HCT116 (cell line): ENCODE results near the gene KIAA1671. TPM values are rescaled to one million over a fixed set of nuclear protein-coding genes. Genes with fewer than 3 reads are reported as not detected.
A peak's percentile ranks its signal among the peaks of the same experiment; 100 is the strongest.

Experiments used
- ATAC-seq: fragments of 200-7000 bp; cut with Tn5 transposase; 2 replicates; pipeline ENCODE4 v1.9.1; 2020; ENCODE audit warnings: mild to moderate bottlenecking, moderate library complexity
- BruUV-seq: library from RNA; stranded (reverse); fragments of 400-500 nt; replicated peaks from 2 replicates; lab custom pipeline; 2021; lab: Mats Ljungman, UMichigan
- CTCF ChIA-PET: fragments of 300-600 bp; sonication (Branson Sonifier 250); formaldehyde crosslinking; loops from one replicate; lab custom pipeline; 2021; ENCODE audit warnings: antibody characterized with exemption; lab: Charles Lee
- POLR2A ChIA-PET: fragments of 300-600, 350-600 bp; sonication (Branson Sonifier 250); formaldehyde crosslinking; loops from one replicate; lab custom pipeline; 2021; ENCODE audit warnings: antibody characterized with exemption; lab: Charles Lee
- RAD21 ChIA-PET, 2 experiments: fragments of 300-600 bp; sonication (Branson Sonifier 250); formaldehyde crosslinking; loops; one replicate each; lab custom pipeline; 2023; ENCODE audit warnings: low total read pairs in 2 of 2; ENCODE audit not compliant: uncharacterized antibody in 2 of 2, unreplicated experiment in 2 of 2, low non-redundant PET in 1 of 2; lab: Charles Lee
- DNase-seq: peaks from one replicate; pipeline ENCODE4 v3.0.0-alpha.2; 2010; ENCODE audit warnings: low read depth, low spot score
- H2AFZ ChIP-seq: fragments of 200-600 bp; shearing (Covaris generic), sonication (generic); 2 replicates; pipeline ENCODE4 v1.6.1; 2017; ENCODE audit warnings: low read depth, mixed run types, mixed read lengths, antibody characterized with exemption, low read length; ENCODE audit not compliant: poor library complexity, severe bottlenecking
- H3K27ac ChIP-seq: 2 replicates; pipeline ENCODE4 v1.5.1; 2012; ENCODE audit warnings: low read depth, low read length
- H3K27me3 ChIP-seq: fragments of 200-600 bp; sonication (generic); 2 replicates; pipeline ENCODE4 v1.6.1; 2016; ENCODE audit warnings: mixed run types, low read length, mixed read lengths; ENCODE audit not compliant: insufficient read depth
- H3K36me3 ChIP-seq, 2 experiments: fragments of 200-500 bp in 1 of 2; fragments of 200-600 bp in 1 of 2; sonication (Bioruptor generic) in 1 of 2; sonication (generic) in 1 of 2; 2 replicates each; pipeline versions ENCODE4 v1.5.1 to v1.6.1; 2014 to 2016; ENCODE audit warnings: low read length in 2 of 2, inconsistent platforms in 1 of 2, mixed read lengths in 1 of 2, mixed run types in 1 of 2; ENCODE audit not compliant: insufficient read depth in 2 of 2, control insufficient read depth in 1 of 2
- H3K4me1 ChIP-seq, 2 experiments: fragments of 200-600 bp in 1 of 2; sonication (generic) in 1 of 2; 2 replicates each; pipeline versions ENCODE4 v1.5.1 to v1.6.1; 2012 to 2017; ENCODE audit warnings: low read length in 2 of 2, inconsistent platforms in 1 of 2, mild to moderate bottlenecking in 1 of 2, mixed read lengths in 1 of 2, mixed run types in 1 of 2, moderate library complexity in 1 of 2; ENCODE audit not compliant: insufficient read depth in 2 of 2, control insufficient read depth in 1 of 2
- H3K4me2 ChIP-seq: fragments of 200-600 bp; sonication (generic); 2 replicates; pipeline ENCODE4 v1.6.1; 2017; ENCODE audit warnings: mixed run types, low read length, mixed read lengths
- H3K4me3 ChIP-seq, 2 experiments: fragments of 200-600 bp in 1 of 2; sonication (generic) in 1 of 2; replicated peaks in 1 of 2; 2 replicates each; pipeline ENCODE4 v1.5.1; 2011 to 2016; ENCODE audit warnings: low read length in 2 of 2, control low read depth in 1 of 2, low read depth in 1 of 2, mild to moderate bottlenecking in 1 of 2, mixed read lengths in 1 of 2, mixed run types in 1 of 2
- H3K79me2 ChIP-seq: fragments of 200-600 bp; sonication (generic); 2 replicates; pipeline ENCODE4 v1.6.1; 2017; ENCODE audit warnings: mild to moderate bottlenecking, mixed run types, low read length, moderate library complexity, mixed read lengths; ENCODE audit not compliant: insufficient read depth
- H3K9ac ChIP-seq: fragments of 200-600 bp; sonication (generic); 2 replicates; pipeline ENCODE4 v1.6.1; 2016; ENCODE audit warnings: low read length, mixed read lengths
- H3K9me2 ChIP-seq: fragments of 200-600 bp; sonication (generic), shearing (Covaris generic); 2 replicates; pipeline ENCODE4 v1.6.1; 2017; ENCODE audit warnings: mixed run types, mild to moderate bottlenecking, moderate library complexity; ENCODE audit not compliant: insufficient read depth
- H3K9me3 ChIP-seq, 2 experiments: fragments of 200-500 bp in 1 of 2; fragments of 200-600 bp in 1 of 2; sonication (Bioruptor generic) in 1 of 2; sonication (generic) in 1 of 2; 2 replicates each; pipeline ENCODE4 v1.6.1; 2014 to 2017; ENCODE audit warnings: low read length in 2 of 2, mixed read lengths in 2 of 2, inconsistent platforms in 1 of 2, low read depth in 1 of 2, mild to moderate bottlenecking in 1 of 2, mixed run types in 1 of 2, moderate library complexity in 1 of 2; ENCODE audit not compliant: control insufficient read depth in 1 of 2, insufficient read depth in 1 of 2
- H4K20me1 ChIP-seq: fragments of 200-600 bp; sonication (generic), shearing (Covaris generic); 2 replicates; pipeline ENCODE4 v1.6.1; 2017; ENCODE audit warnings: mixed run types, mild to moderate bottlenecking, moderate library complexity; ENCODE audit not compliant: insufficient read depth
- CBX3 ChIP-seq: IDR thresholded peaks from 2 replicates; pipeline ENCODE4 v1.6.1; 2012; ENCODE audit warnings: low read depth
- CEBPB ChIP-seq: IDR thresholded peaks from 2 replicates; pipeline ENCODE4 v1.6.1; 2012; ENCODE audit warnings: low read depth
- EGR1 ChIP-seq: IDR thresholded peaks from 2 replicates; pipeline ENCODE4 v1.6.1; 2012; ENCODE audit warnings: low read depth
- ELF1 ChIP-seq: IDR thresholded peaks from 2 replicates; pipeline ENCODE4 v1.6.1; 2012; ENCODE audit warnings: low read depth, borderline replicate concordance
- EZH2 ChIP-seq: fragments of 200-600 bp; sonication (generic); IDR thresholded peaks from 2 replicates; pipeline ENCODE4 v1.6.1; 2017; ENCODE audit warnings: antibody characterized with exemption, mixed run types
- EZH2phosphoT487 ChIP-seq: fragments of 200-600 bp; IDR thresholded peaks from 2 replicates; pipeline ENCODE4 v1.6.1; 2018; ENCODE audit warnings: antibody characterized with exemption, borderline replicate concordance
- FOSL1 ChIP-seq: IDR thresholded peaks from 2 replicates; pipeline ENCODE4 v1.6.1; 2012; ENCODE audit warnings: low read depth
- JUND ChIP-seq: IDR thresholded peaks from 2 replicates; pipeline ENCODE4 v1.6.1; 2012
- POLR2AphosphoS5 ChIP-seq: IDR thresholded peaks from 2 replicates; pipeline ENCODE4 v1.6.1; 2011; ENCODE audit warnings: mild to moderate bottlenecking, low read depth, low read length, moderate library complexity
- RAD21 ChIP-seq: IDR thresholded peaks from 2 replicates; pipeline ENCODE4 v1.6.1; 2012; ENCODE audit warnings: low read depth, mild to moderate bottlenecking
- SP1 ChIP-seq: IDR thresholded peaks from 2 replicates; pipeline ENCODE4 v1.6.1; 2012; ENCODE audit warnings: low read depth
- SRF ChIP-seq: IDR thresholded peaks from 2 replicates; pipeline ENCODE4 v1.6.1; 2012; ENCODE audit warnings: low read depth
- TCF7L2 ChIP-seq: IDR thresholded peaks from 2 replicates; pipeline ENCODE4 v1.7.0; 2011; ENCODE audit warnings: borderline replicate concordance, inconsistent platforms; ENCODE audit not compliant: insufficient read depth, insufficient read length; ENCODE audit errors: extremely low read depth
- ZFX ChIP-seq: fragments of 450-650 bp; IDR thresholded peaks from 2 replicates; pipeline ENCODE4 v1.6.1; 2017
- ZNF274 ChIP-seq: fragments of 200-500 bp; sonication (Bioruptor generic); IDR thresholded peaks from 2 replicates; pipeline ENCODE4 v1.6.1; 2014; ENCODE audit warnings: mild to moderate bottlenecking, low read depth, low read length, inconsistent platforms
- intact Hi-C: fragments of 100-400 bp; cut with micrococcal nuclease; formaldehyde crosslinking; loops from 2 replicates; pipeline ENCODE4 v1.10.0; 2022
- total RNA-seq: library from RNA; stranded (reverse); gene quantifications from one replicate; pipeline ENCODE4 v1.2.1, GENCODE V29; 2021; ENCODE audit not compliant: unreplicated experiment
- TF ChIP-seq, protein P1 (sequence below): IDR thresholded peaks from 2 replicates; pipeline ENCODE4 v1.6.1; 2012; ENCODE audit warnings: low read depth
- TF ChIP-seq, protein P2 (sequence below): IDR thresholded peaks from 2 replicates; pipeline ENCODE4 v1.6.1; 2011; ENCODE audit warnings: mild to moderate bottlenecking, low read length, moderate library complexity; ENCODE audit not compliant: insufficient replicate concordance; ENCODE audit errors: extremely low read depth
- TF ChIP-seq, protein P3 (sequence below), 3 experiments: fragments of 200-600 bp in 1 of 3; sonication (generic) in 1 of 3; IDR thresholded peaks in 2 of 3; conservative IDR thresholded peaks in 1 of 3; 2 replicates each; pipeline ENCODE4 v1.5.1; 2012 to 2017; ENCODE audit warnings: low read depth in 2 of 3, low read length in 2 of 3, antibody characterized with exemption in 1 of 3, borderline replicate concordance in 1 of 3, control low read depth in 1 of 3, mild to moderate bottlenecking in 1 of 3, mixed read lengths in 1 of 3, mixed run types in 1 of 3, moderate library complexity in 1 of 3; ENCODE audit not compliant: insufficient read depth in 1 of 3
- TF ChIP-seq, protein P4 (sequence below): IDR thresholded peaks from 2 replicates; pipeline ENCODE4 v1.6.1; 2012

The KIAA1671 gene
- total RNA-seq, 1 experiment from 2014 or later = 36.8 TPM

DNA sequence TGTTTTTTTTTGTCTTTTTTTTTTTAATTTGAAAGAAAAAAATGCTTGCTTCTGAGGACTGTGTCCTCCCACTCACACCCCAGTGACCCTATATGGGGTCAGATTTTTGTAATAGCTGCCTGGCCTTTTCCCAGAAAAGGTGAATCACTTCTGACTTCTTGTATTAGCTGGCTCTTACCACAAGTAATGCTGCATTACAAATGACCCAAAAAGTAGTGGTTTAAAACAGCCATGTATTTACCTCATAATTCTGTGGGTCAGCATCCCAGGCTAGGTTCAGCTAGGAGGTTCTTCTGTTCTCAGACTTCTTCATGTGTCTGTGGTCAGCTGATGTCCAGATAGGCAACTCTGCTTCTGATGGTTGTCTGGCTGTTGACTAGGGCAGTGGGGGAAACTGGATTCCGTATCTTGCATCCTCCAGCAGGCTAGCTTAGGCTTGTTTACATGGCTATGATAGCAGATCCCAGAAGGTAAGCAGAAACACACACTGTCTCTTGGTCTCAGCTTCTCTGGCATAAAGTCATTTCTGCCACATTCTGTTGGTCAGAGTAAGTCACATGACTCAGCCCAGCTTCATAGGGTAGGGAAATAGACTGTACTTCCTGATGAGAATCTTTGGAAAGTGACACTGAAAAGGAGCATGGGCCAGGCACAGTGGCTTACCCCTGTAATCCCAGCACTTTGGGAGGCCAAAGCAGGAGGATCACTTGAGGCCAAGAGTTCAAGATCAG lies 25.5 kb upstream of the KIAA1671 start:
- POLR2A ChIA-PET = no interaction called here
- H3K9me3 ChIP-seq = no peaks in the 10 kb centered on the region
- peak overlapping the region; percentile 88 for H2AFZ ChIP-seq
- H3K79me2 ChIP-seq = no peaks in the 10 kb centered on the region
- no peaks in the 10 kb centered on the region for H4K20me1 ChIP-seq
- BruUV-seq = no TSS peak
- intact Hi-C loops = no loop called here
- peak; percentile 78 for ATAC-seq
- RAD21 ChIA-PET = interaction anchor here in 1 of 2 experiments (1.4 kb wide), 1 partner anchor 10 kb away, joined by 3 read pairs; no protein-coding TSS in a partner anchor
- peaks cover 7 to 11% of the 10 kb centered on the region in 2 experiments for H3K4me1 ChIP-seq
- peaks cover 17% of the 10 kb centered on the region for H3K27me3 ChIP-seq
- H3K9ac ChIP-seq = no peak overlapping the region
- peak overlapping the region; percentile 49 for H3K4me2 ChIP-seq
- no peak overlapping the region for H3K27ac ChIP-seq
- no peak for DNase-seq
- CTCF ChIA-PET = interaction anchor here (0.8 to 1.9 kb wide), 3 partner anchors 11 to 158 kb away, joined by 3 to 11 read pairs (median 5); no protein-coding TSS in a partner anchor
- H3K36me3 ChIP-seq = no peaks in the 10 kb centered on the region
- no peaks in the 10 kb centered on the region for H3K9me2 ChIP-seq
- H3K4me3 ChIP-seq = no peak overlapping the region
- TF ChIP-seq CBX3 = no peak
- TF ChIP-seq, protein P1, sequence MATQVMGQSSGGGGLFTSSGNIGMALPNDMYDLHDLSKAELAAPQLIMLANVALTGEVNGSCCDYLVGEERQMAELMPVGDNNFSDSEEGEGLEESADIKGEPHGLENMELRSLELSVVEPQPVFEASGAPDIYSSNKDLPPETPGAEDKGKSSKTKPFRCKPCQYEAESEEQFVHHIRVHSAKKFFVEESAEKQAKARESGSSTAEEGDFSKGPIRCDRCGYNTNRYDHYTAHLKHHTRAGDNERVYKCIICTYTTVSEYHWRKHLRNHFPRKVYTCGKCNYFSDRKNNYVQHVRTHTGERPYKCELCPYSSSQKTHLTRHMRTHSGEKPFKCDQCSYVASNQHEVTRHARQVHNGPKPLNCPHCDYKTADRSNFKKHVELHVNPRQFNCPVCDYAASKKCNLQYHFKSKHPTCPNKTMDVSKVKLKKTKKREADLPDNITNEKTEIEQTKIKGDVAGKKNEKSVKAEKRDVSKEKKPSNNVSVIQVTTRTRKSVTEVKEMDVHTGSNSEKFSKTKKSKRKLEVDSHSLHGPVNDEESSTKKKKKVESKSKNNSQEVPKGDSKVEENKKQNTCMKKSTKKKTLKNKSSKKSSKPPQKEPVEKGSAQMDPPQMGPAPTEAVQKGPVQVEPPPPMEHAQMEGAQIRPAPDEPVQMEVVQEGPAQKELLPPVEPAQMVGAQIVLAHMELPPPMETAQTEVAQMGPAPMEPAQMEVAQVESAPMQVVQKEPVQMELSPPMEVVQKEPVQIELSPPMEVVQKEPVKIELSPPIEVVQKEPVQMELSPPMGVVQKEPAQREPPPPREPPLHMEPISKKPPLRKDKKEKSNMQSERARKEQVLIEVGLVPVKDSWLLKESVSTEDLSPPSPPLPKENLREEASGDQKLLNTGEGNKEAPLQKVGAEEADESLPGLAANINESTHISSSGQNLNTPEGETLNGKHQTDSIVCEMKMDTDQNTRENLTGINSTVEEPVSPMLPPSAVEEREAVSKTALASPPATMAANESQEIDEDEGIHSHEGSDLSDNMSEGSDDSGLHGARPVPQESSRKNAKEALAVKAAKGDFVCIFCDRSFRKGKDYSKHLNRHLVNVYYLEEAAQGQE = no peak
- TF ChIP-seq, protein P2, sequence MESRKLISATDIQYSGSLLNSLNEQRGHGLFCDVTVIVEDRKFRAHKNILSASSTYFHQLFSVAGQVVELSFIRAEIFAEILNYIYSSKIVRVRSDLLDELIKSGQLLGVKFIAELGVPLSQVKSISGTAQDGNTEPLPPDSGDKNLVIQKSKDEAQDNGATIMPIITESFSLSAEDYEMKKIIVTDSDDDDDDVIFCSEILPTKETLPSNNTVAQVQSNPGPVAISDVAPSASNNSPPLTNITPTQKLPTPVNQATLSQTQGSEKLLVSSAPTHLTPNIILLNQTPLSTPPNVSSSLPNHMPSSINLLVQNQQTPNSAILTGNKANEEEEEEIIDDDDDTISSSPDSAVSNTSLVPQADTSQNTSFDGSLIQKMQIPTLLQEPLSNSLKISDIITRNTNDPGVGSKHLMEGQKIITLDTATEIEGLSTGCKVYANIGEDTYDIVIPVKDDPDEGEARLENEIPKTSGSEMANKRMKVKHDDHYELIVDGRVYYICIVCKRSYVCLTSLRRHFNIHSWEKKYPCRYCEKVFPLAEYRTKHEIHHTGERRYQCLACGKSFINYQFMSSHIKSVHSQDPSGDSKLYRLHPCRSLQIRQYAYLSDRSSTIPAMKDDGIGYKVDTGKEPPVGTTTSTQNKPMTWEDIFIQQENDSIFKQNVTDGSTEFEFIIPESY = no peak
- no peak for TF ChIP-seq CEBPB
- TF ChIP-seq TCF7L2 = no peak
- TF ChIP-seq SP1 = no peak
- no peak for TF ChIP-seq SRF
- TF ChIP-seq RAD21 = no peak
- TF ChIP-seq ZNF274 = no peak
- TF ChIP-seq FOSL1 = no peak
- no peak for TF ChIP-seq ZFX
- TF ChIP-seq EZH2phosphoT487 = no peak
- no peak for TF ChIP-seq EGR1
- TF ChIP-seq POLR2AphosphoS5 = no peak
- TF ChIP-seq, protein P3, sequence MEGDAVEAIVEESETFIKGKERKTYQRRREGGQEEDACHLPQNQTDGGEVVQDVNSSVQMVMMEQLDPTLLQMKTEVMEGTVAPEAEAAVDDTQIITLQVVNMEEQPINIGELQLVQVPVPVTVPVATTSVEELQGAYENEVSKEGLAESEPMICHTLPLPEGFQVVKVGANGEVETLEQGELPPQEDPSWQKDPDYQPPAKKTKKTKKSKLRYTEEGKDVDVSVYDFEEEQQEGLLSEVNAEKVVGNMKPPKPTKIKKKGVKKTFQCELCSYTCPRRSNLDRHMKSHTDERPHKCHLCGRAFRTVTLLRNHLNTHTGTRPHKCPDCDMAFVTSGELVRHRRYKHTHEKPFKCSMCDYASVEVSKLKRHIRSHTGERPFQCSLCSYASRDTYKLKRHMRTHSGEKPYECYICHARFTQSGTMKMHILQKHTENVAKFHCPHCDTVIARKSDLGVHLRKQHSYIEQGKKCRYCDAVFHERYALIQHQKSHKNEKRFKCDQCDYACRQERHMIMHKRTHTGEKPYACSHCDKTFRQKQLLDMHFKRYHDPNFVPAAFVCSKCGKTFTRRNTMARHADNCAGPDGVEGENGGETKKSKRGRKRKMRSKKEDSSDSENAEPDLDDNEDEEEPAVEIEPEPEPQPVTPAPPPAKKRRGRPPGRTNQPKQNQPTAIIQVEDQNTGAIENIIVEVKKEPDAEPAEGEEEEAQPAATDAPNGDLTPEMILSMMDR (IDR thresholded peaks at IDR 0.05 in 2 of 3, conservative IDR thresholded peaks at IDR 0.05 in 1 of 3; ENCODE audit: borderline replicate concordance in 1 of 3, insufficient read depth in 1 of 3, low read depth in 2 of 3, low read length in 2 of 3) = no peak
- TF ChIP-seq, protein P4, sequence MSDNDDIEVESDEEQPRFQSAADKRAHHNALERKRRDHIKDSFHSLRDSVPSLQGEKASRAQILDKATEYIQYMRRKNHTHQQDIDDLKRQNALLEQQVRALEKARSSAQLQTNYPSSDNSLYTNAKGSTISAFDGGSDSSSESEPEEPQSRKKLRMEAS = no peak
- no peak for TF ChIP-seq EZH2
- no peak for TF ChIP-seq JUND
- TF ChIP-seq ELF1 = no peak
